HepG2 (cell line): ENCODE results near the gene MUC21.

ENCODE experiments used
- FOXK1 ChIP-seq: sonication (generic); formaldehyde crosslinking; IDR thresholded peaks from 2 replicates; pipeline ENCODE4 v1.4.0; 2020; ENCODE audit warnings: low read depth, missing genetic modification reagents, borderline replicate concordance
- HES4 ChIP-seq: sonication (generic); formaldehyde crosslinking; IDR thresholded peaks from 2 replicates; pipeline ENCODE4 v1.9.0; 2021; ENCODE audit warnings: mild to moderate bottlenecking, missing genetic modification reagents, borderline replicate concordance
- RAD21 ChIP-seq: fragments of 450-650 bp; formaldehyde crosslinking; IDR thresholded peaks from 2 replicates; pipeline ENCODE4 v1.5.0; 2020; ENCODE audit warnings: mild to moderate bottlenecking
- ZNF616 ChIP-seq: sonication (generic); formaldehyde crosslinking; IDR thresholded peaks from 2 replicates; pipeline ENCODE4 v1.5.0; 2020; ENCODE audit warnings: low read depth, mild to moderate bottlenecking, missing genetic modification reagents
- ZNF788 ChIP-seq: sonication (generic); formaldehyde crosslinking; IDR thresholded peaks from 2 replicates; pipeline ENCODE4 v1.5.0; 2020; ENCODE audit warnings: mild to moderate bottlenecking, missing genetic modification reagents, borderline replicate concordance
- TF ChIP-seq, protein P1 (sequence below), 2 experiments: sonication (generic) in 1 of 2; formaldehyde crosslinking in 1 of 2; IDR thresholded peaks; 2 replicates each; pipeline versions ENCODE4 v1.5.1 to v1.6.1; 2011 to 2020; ENCODE audit warnings: borderline replicate concordance in 1 of 2, low read depth in 1 of 2, low read length in 1 of 2, mild to moderate bottlenecking in 1 of 2, missing genetic modification reagents in 1 of 2, moderate library complexity in 1 of 2
- TF ChIP-seq, protein P2 (sequence below): sonication (generic); formaldehyde crosslinking; IDR thresholded peaks from 2 replicates; pipeline ENCODE4 v1.5.0; 2020; ENCODE audit warnings: mild to moderate bottlenecking, missing genetic modification reagents, moderate library complexity
- TF ChIP-seq, protein P3 (sequence below): sonication (generic); formaldehyde crosslinking; IDR thresholded peaks from 2 replicates; pipeline ENCODE4 v1.4.0; 2020; ENCODE audit warnings: mild to moderate bottlenecking, missing genetic modification reagents

DNA sequence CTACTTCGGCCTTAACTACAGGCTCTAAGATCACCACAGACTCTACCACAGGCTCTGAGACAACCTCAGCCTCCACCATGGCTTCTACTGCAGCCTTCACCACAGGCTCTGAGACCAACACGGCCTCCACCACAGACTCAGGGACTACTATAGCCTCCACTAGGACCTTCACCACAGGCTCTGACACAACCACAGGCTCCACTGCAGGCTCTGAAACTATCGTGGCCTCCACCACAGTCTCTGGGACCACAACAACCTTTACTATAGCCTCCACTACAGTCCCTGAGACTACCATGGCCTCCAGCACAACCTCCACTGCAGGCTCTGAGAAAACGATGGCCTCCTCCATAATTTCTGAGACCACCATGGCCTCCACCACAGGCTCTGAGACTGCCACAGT is 42.1 kb downstream of the MUC21 start:
- TF ChIP-seq HES4 (CRISPR knock-in tag), result no peak
- TF ChIP-seq, protein P1, sequence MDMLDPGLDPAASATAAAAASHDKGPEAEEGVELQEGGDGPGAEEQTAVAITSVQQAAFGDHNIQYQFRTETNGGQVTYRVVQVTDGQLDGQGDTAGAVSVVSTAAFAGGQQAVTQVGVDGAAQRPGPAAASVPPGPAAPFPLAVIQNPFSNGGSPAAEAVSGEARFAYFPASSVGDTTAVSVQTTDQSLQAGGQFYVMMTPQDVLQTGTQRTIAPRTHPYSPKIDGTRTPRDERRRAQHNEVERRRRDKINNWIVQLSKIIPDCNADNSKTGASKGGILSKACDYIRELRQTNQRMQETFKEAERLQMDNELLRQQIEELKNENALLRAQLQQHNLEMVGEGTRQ (IDR thresholded peaks at IDR 0.05; ENCODE audit: low read depth, low read length), result no peak
- TF ChIP-seq, protein P1 (CRISPR knock-in tag; IDR thresholded peaks at IDR 0.05; ENCODE audit: borderline replicate concordance), result no peak
- no peak for TF ChIP-seq RAD21 (CRISPR knock-in tag)
- TF ChIP-seq, protein P2, sequence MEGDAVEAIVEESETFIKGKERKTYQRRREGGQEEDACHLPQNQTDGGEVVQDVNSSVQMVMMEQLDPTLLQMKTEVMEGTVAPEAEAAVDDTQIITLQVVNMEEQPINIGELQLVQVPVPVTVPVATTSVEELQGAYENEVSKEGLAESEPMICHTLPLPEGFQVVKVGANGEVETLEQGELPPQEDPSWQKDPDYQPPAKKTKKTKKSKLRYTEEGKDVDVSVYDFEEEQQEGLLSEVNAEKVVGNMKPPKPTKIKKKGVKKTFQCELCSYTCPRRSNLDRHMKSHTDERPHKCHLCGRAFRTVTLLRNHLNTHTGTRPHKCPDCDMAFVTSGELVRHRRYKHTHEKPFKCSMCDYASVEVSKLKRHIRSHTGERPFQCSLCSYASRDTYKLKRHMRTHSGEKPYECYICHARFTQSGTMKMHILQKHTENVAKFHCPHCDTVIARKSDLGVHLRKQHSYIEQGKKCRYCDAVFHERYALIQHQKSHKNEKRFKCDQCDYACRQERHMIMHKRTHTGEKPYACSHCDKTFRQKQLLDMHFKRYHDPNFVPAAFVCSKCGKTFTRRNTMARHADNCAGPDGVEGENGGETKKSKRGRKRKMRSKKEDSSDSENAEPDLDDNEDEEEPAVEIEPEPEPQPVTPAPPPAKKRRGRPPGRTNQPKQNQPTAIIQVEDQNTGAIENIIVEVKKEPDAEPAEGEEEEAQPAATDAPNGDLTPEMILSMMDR (CRISPR knock-in tag), result no peak
- TF ChIP-seq FOXK1 (CRISPR knock-in tag), result no peak
- no peak for TF ChIP-seq ZNF788 (CRISPR knock-in tag)
- TF ChIP-seq, protein P3, sequence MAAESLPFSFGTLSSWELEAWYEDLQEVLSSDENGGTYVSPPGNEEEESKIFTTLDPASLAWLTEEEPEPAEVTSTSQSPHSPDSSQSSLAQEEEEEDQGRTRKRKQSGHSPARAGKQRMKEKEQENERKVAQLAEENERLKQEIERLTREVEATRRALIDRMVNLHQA, result no peak
- no peak for TF ChIP-seq ZNF616 (CRISPR knock-in tag)
